ENCODE measurements around the gene HLA-DQA2. TPM values are rescaled to one million over a fixed set of nuclear protein-coding genes. Genes with fewer than 3 reads are reported as not detected.

The HLA-DQA2 gene
- total and polyA plus RNA-seq, 4 donors: 0.22 to 15.3 (median 1.3) TPM

- Histone ChIP-seq H3K4me3 (no peak overlapping the region), H3K4me1 (ENCODE audit: control insufficient read depth in 5 of 5, insufficient read depth in 5 of 5, low read length in 5 of 5) (no peaks in the 10 kb centered on the region), H3K27ac (ENCODE audit: low read depth in 1 of 2, low read length in 1 of 2) (no peak overlapping the region), H3K27me3 (ENCODE audit: control insufficient read depth in 3 of 3, insufficient read depth in 3 of 3, low read length in 2 of 3) (peaks cover 0 to 6% (median 5%) of the 10 kb centered on the region in 3 donors), H3K9ac (ENCODE audit: insufficient read depth in 1 of 2, low read length in 2 of 2) (no peak overlapping the region), H3K9me3 (ENCODE audit: control insufficient read depth in 4 of 4, insufficient read depth in 3 of 4, low read length in 3 of 4) (peaks cover 0 to 2% (median 0%) of the 10 kb centered on the region in 4 donors), H3K36me3 (ENCODE audit: control insufficient read depth in 4 of 4, insufficient read depth in 4 of 4, low read length in 4 of 4) (no peaks in the 10 kb centered on the region)
- no peak for DNase-seq
- 19 to 23% methylated on average over 1 of the region's 1 CpG for WGBS, 2 donors
- TF ChIP-seq CTCF (IDR thresholded peaks at IDR 0.05; ENCODE audit: control extremely low read depth, extremely low read depth): no peak
- peak; percentile 35 for ATAC-seq (ENCODE audit: insufficient read depth, low FRiP score)
Measured at GRCh38 chr6:32764048-32764447, 22.9 kb downstream of the HLA-DQA2 start.

DNA sequence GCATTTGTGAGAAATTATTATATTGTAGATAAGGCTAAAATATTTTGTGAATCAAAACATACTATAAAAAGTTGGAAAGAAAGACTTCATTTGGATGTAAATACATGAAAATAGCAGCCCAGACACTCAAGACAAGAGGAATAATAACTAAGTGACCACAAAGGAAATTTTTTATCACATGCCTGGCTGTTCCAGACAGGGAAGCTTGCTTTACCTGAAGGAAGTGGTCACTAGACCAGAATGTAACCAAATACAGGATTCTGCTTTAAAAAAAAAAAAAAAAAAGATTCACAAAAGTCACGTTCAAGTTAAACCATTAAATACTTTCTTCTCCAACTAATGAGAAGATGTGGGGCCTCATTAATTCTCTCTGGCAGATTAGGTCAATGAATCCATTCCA, 31.5 kb downstream of the HLA-DQA2 start:
- Histone ChIP-seq H3K27ac (ENCODE audit: low read depth in 1 of 2, low read length in 1 of 2) (no peak overlapping the region), H3K27me3 (ENCODE audit: control insufficient read depth in 3 of 3, insufficient read depth in 3 of 3, low read length in 2 of 3) (peaks cover 0 to 4% (median 0%) of the 10 kb centered on the region in 3 donors), H3K36me3 (ENCODE audit: control insufficient read depth in 4 of 4, insufficient read depth in 4 of 4, low read length in 4 of 4) (no peaks in the 10 kb centered on the region), H3K9me3 (ENCODE audit: control insufficient read depth in 4 of 4, insufficient read depth in 3 of 4, low read length in 3 of 4) (no peaks in the 10 kb centered on the region), H3K9ac (ENCODE audit: insufficient read depth in 1 of 2, low read length in 2 of 2) (no peak overlapping the region), H3K4me3 (no peak overlapping the region), H3K4me1 (ENCODE audit: control insufficient read depth in 5 of 5, insufficient read depth in 5 of 5, low read length in 5 of 5) (no peaks in the 10 kb centered on the region)
- ATAC-seq (ENCODE audit: insufficient read depth, low FRiP score): no peak
- 13 to 17% methylated on average over 1 of the region's 1 CpG for WGBS, 2 donors
- TF ChIP-seq CTCF (IDR thresholded peaks at IDR 0.05; ENCODE audit: control extremely low read depth, extremely low read depth): no peak
- DNase-seq: no peak

- no peaks in the 10 kb centered on the region for H3K9me3 ChIP-seq (ENCODE audit: control insufficient read depth in 4 of 4, insufficient read depth in 3 of 4, low read length in 3 of 4)
- no peak overlapping the region for H3K4me3 ChIP-seq
- ATAC-seq (ENCODE audit: insufficient read depth, low FRiP score): no peak
- H3K27ac ChIP-seq (ENCODE audit: low read depth in 1 of 2, low read length in 1 of 2): no peak overlapping the region
- no peaks in the 10 kb centered on the region for H3K36me3 ChIP-seq (ENCODE audit: control insufficient read depth in 4 of 4, insufficient read depth in 4 of 4, low read length in 4 of 4)
- no peaks in the 10 kb centered on the region for H3K4me1 ChIP-seq (ENCODE audit: control insufficient read depth in 5 of 5, insufficient read depth in 5 of 5, low read length in 5 of 5)
- H3K27me3 ChIP-seq (ENCODE audit: control insufficient read depth in 3 of 3, insufficient read depth in 3 of 3, low read length in 2 of 3): peaks cover 0 to 3% (median 0%) of the 10 kb centered on the region in 3 donors
- DNase-seq: no peak
- no peak for TF ChIP-seq CTCF (IDR thresholded peaks at IDR 0.05; ENCODE audit: control extremely low read depth, extremely low read depth)
- 67 to 68% methylated on average over 1 of the region's 1 CpG for WGBS, 2 donors
- H3K9ac ChIP-seq (ENCODE audit: insufficient read depth in 1 of 2, low read length in 2 of 2): no peak overlapping the region
Measured at GRCh38 chr6:32774426-32774825, 33.2 kb downstream of the HLA-DQA2 start.

GRCh38 chr6:32775071-32775470, 33.9 kb downstream of the HLA-DQA2 start:
- Histone ChIP-seq H3K4me1 (ENCODE audit: control insufficient read depth in 5 of 5, insufficient read depth in 5 of 5, low read length in 5 of 5) (no peaks in the 10 kb centered on the region), H3K4me3 (no peak overlapping the region), H3K27ac (ENCODE audit: low read depth in 1 of 2, low read length in 1 of 2) (no peak overlapping the region), H3K9ac (ENCODE audit: insufficient read depth in 1 of 2, low read length in 2 of 2) (no peak overlapping the region), H3K9me3 (ENCODE audit: control insufficient read depth in 4 of 4, insufficient read depth in 3 of 4, low read length in 3 of 4) (no peaks in the 10 kb centered on the region), H3K36me3 (ENCODE audit: control insufficient read depth in 4 of 4, insufficient read depth in 4 of 4, low read length in 4 of 4) (no peaks in the 10 kb centered on the region), H3K27me3 (ENCODE audit: control insufficient read depth in 3 of 3, insufficient read depth in 3 of 3, low read length in 2 of 3) (peaks cover 0 to 3% (median 0%) of the 10 kb centered on the region in 3 donors)
- WGBS, 2 donors: 25 to 54% methylated on average over 1 of the region's 1 CpG
- ATAC-seq (ENCODE audit: insufficient read depth, low FRiP score): no peak
- no peak for TF ChIP-seq CTCF (IDR thresholded peaks at IDR 0.05; ENCODE audit: control extremely low read depth, extremely low read depth)
- DNase-seq: no peak

All from lung (tissue), 12 donors.